ENCODE data around the gene TSPOAP1. TPM values are rescaled to one million over a fixed set of nuclear protein-coding genes. Genes with fewer than 3 reads are reported as not detected.
A peak's percentile ranks its signal among the peaks of the same experiment; 100 is the strongest.

TSPOAP1 gene
- total RNA-seq, 1 donor from 2014 or later: 39.7 TPM

GRCh38 chr17:58273453-58274104 lies 55.0 kb downstream of the TSPOAP1 start:
- no peak for TF ChIP-seq CTCF (IDR thresholded peaks at IDR 0.05; ENCODE audit: partially characterized antibody, unreplicated experiment)
- H3K9me3 Mint-ChIP-seq (ENCODE audit: unreplicated experiment): peaks cover under 1% of the 10 kb centered on the region
- H3K4me3 Mint-ChIP-seq (ENCODE audit: unreplicated experiment): no peak overlapping the region
- H3K27me3 Mint-ChIP-seq (ENCODE audit: unreplicated experiment): peaks cover 11% of the 10 kb centered on the region
- H3K4me1 Mint-ChIP-seq (ENCODE audit: low read depth, unreplicated experiment): peaks cover 2% of the 10 kb centered on the region
- DNase-seq: no peak
- peaks cover 5% of the 10 kb centered on the region for H3K36me3 Mint-ChIP-seq (ENCODE audit: unreplicated experiment)
- H3K27ac Mint-ChIP-seq (ENCODE audit: unreplicated experiment): no peak overlapping the region

GRCh38 chr17:58272367-58273280 lies 56.0 kb downstream of the TSPOAP1 start:
- DNase-seq: no peak
- no peak for TF ChIP-seq CTCF (IDR thresholded peaks at IDR 0.05; ENCODE audit: partially characterized antibody, unreplicated experiment)
- H3K9me3 Mint-ChIP-seq (ENCODE audit: unreplicated experiment): no peaks in the 10 kb centered on the region
- no peaks in the 10 kb centered on the region for H3K4me1 Mint-ChIP-seq (ENCODE audit: low read depth, unreplicated experiment)
- no peak overlapping the region for H3K4me3 Mint-ChIP-seq (ENCODE audit: unreplicated experiment)
- peaks cover 6% of the 10 kb centered on the region for H3K27me3 Mint-ChIP-seq (ENCODE audit: unreplicated experiment)
- H3K36me3 Mint-ChIP-seq (ENCODE audit: unreplicated experiment): peaks cover 5% of the 10 kb centered on the region
- no peak overlapping the region for H3K27ac Mint-ChIP-seq (ENCODE audit: unreplicated experiment)

- no peak for TF ChIP-seq CTCF (IDR thresholded peaks at IDR 0.05; ENCODE audit: partially characterized antibody, unreplicated experiment)
- Mint-ChIP-seq H3K4me3 (ENCODE audit: unreplicated experiment) (no peak overlapping the region), H3K9me3 (ENCODE audit: unreplicated experiment) (no peaks in the 10 kb centered on the region), H3K36me3 (ENCODE audit: unreplicated experiment) (peaks cover 5% of the 10 kb centered on the region), H3K27ac (ENCODE audit: unreplicated experiment) (no peak overlapping the region), H3K4me1 (ENCODE audit: low read depth, unreplicated experiment) (no peaks in the 10 kb centered on the region), H3K27me3 (ENCODE audit: unreplicated experiment) (peaks cover 6% of the 10 kb centered on the region)
- no peak for DNase-seq
These were observed 57.2 kb downstream of the TSPOAP1 start for GRCh38 chr17:58271216-58271931.

GRCh38 chr17:58270476-58271215 lies 57.9 kb downstream of the TSPOAP1 start:
- DNase-seq: no peak
- no peak overlapping the region for H3K27ac Mint-ChIP-seq (ENCODE audit: unreplicated experiment)
- peaks cover 2% of the 10 kb centered on the region for H3K9me3 Mint-ChIP-seq (ENCODE audit: unreplicated experiment)
- H3K36me3 Mint-ChIP-seq (ENCODE audit: unreplicated experiment): peaks cover 5% of the 10 kb centered on the region
- no peaks in the 10 kb centered on the region for H3K4me1 Mint-ChIP-seq (ENCODE audit: low read depth, unreplicated experiment)
- no peak overlapping the region for H3K4me3 Mint-ChIP-seq (ENCODE audit: unreplicated experiment)
- H3K27me3 Mint-ChIP-seq (ENCODE audit: unreplicated experiment): peaks cover 6% of the 10 kb centered on the region
- peak; percentile 43 for TF ChIP-seq CTCF (IDR thresholded peaks at IDR 0.05; ENCODE audit: partially characterized antibody, unreplicated experiment)

Measured in glutamatergic neuron (in vitro differentiated cells).